Inflammatory macrophage treated with lipopolysaccharide for 1 hour (primary cell): ENCODE data around the gene RAPH1.
"Not testable (repeated sequence)": the region's sequence is repeated elsewhere in the genome, so short reads cannot be mapped to it uniquely, and the experiment has no call there.

ENCODE experiments used
- DNase-seq, 2 donors: peaks; one replicate each; pipeline ENCODE4 v3.0.0-alpha.2; 2020 to 2022

The RAPH1 gene

DNA sequence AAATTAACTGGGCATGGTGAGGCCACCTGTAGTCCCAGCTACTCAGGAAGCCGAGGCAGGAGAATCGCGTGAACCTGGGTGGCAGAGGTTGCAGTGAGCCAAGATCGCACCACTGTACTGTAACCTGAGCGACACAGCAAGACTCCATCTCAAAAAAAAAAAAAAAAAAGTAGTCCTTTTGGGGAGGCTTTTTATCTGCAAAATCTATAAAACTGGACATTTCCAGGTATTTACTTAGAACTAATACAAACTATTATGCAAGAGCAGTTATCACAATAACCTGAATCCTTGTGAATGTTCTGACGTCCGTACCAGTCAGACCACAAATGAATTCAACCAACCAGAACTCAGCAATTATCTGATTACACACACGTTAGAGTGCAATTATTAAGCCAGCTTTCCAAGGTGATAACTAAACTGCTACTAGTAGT, 8.8 kb upstream of the RAPH1 start:
- DNase-seq = no peak

DNA sequence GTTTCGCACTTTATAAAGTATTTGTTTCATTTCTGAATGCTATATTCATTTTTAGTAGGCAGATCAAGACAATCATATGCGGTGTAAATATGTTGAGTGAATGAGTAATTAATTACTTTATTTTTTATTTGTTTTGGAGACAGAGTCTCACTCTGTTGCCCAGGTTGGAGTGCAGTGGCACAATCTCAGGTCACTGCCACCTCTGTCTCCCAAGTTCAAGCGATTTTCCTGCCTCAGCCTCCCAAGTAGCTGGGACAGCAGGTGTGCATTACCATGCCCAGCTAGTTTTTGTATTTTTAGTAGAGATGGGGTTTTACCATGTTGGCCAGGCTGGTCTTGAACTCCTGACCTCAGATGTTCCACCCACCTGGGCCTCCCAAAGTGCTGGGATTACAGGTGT, 5.5 kb upstream of the RAPH1 start:
- not testable (repeated sequence) for DNase-seq

DNA sequence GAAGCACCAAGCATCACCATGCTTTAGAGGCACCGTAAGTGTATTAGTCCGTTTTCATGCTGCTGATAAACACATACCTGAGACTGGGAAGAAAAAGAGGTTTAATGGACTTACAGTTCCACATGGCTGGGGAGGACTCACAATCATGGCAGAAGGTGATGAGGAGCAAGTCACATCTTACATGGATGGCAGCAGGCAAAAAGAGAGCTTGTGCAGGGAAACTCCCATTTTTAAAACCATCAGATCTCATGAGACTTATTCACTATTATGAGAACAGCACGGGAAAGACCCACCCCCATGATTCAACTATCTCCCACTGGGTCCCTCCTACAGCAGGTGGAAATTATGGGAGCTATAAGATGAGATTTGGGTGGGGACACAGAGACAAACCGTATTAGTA, 3.1 kb upstream of the RAPH1 start:
- not testable (repeated sequence) for DNase-seq

GRCh38 chr2:203536586-203536951, 1.5 kb upstream of the RAPH1 start:
- not testable (repeated sequence) for DNase-seq

DNA sequence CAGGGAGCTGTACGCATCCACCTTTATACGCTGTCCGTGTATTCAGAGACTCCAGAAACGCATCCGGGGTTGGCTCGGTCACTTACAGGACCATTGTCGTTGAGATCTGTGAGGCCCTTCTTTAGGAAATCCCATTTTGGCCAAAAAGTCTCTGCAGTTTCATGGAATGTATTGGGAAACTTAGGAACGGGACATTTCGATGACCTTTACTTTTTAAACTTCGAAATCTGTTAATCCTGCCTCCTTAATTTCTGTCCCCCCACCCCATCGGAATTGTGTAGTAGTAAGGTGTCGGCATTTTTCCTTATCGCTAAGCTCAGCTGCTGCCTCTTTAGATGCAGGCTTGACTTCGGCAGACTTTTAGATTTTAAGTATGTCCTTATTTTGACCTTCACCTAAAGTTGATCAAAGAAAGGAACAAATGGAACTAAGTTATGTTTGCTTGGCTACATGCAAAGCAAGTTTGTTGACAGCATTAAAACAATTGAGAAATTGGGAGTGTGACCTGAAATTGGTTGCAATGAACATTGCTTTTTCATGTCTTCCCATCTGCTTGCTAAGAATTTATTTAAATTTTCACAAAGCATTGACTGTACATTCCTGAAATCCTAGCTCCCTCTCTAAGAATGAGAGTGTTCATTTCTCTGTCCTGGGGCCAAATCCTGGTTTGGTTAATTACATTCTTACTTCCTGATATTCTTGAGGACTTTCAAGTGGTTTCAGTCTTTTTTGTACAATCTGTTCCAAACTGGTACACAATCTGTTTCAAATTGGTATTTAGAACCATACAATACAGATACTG, 884 bp upstream of the RAPH1 start:
- no peak for DNase-seq

DNA sequence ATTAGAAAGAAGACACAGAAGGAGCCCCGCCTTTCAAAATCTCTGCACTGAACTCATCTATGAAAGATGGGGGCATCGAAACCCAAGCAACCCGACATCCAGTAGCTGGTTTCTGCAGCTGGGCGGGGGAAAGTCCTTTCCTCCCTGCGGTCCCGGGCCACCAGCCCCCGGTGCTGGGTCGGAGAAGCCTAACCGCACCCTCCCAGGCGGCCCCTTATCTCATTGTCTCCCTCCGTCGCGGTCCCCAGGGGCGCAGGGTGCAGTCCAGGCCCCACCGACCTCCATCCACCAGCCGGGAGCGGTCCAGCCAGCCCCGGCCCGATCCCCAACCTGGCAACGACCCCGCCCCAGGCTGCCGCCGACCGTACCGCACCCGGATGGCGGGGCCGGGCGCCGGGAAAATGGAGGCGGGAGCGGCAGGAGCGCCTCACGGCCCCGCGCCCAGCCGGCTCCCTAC, 452 bp downstream of the RAPH1 start:
- DNase-seq = no peak

DNA sequence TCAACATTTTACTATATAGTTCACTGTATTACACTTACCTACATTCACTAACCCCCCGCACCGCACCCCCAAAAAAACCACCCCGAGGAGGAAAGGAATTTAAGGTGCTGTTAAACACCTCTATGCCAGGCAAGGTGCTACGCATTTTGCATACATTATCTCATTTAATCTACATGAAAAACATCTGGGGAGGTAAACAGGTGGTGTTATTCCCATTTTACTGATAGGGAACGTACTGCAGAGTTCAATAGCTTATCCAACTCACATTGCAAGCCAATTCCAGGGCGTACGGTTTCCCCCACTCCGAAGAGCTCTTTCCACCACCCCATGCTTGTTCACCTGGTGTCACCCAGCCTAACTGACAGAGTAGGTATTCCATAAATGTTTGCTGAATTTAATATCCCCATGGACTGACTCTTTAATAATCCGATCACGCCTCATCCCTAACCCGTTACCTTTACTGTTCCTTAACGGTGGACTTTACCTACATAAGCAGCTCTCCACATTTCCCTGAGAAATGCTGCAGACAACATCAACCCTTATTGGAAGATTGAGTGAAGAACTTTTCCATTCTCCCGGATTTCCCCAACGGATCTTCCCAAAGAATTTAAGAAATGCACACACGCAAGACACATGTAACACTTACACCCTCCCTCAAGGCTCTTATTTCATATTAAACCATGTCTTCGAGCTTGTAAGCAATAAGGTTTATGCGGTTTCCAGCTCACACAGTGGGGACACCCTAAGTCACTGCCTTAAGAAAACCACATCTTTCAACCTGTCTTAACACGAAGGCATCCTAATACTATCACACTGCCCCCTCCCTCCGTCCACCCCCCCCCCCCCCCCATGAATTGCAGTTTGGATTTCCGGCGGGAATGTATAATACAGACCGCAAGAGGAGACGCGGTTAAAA, 1.2 kb downstream of the RAPH1 start:
- peak in 1 of 2 donors; percentile 14 for DNase-seq

GRCh38 chr2:203532957-203533658, 2.0 kb downstream of the RAPH1 start:
- DNase-seq = peak; percentile 46 to 48

GRCh38 chr2:203527719-203528118, 7.4 kb downstream of the RAPH1 start:
- DNase-seq = no peak

GRCh38 chr2:203513268-203513667, 21.8 kb downstream of the RAPH1 start:
- DNase-seq = not testable (repeated sequence)

DNA sequence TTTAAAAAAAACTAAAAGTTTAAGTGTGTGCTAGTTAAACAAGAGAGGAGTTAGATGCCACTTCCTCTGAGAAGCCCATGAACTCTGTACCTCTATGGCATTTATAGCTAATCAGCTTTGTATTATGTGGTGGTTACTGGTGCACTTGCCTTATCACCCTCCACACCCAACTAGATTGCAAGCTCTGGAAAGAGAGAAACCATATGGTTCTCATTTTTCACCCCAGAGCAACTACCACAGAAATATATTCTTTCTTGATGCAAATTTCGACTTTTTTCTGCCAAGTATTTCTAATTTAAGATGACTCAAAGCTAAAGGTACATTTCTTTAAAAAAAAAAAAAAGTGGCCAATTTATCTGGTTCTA, 24.2 kb downstream of the RAPH1 start:
- no peak for DNase-seq

DNA sequence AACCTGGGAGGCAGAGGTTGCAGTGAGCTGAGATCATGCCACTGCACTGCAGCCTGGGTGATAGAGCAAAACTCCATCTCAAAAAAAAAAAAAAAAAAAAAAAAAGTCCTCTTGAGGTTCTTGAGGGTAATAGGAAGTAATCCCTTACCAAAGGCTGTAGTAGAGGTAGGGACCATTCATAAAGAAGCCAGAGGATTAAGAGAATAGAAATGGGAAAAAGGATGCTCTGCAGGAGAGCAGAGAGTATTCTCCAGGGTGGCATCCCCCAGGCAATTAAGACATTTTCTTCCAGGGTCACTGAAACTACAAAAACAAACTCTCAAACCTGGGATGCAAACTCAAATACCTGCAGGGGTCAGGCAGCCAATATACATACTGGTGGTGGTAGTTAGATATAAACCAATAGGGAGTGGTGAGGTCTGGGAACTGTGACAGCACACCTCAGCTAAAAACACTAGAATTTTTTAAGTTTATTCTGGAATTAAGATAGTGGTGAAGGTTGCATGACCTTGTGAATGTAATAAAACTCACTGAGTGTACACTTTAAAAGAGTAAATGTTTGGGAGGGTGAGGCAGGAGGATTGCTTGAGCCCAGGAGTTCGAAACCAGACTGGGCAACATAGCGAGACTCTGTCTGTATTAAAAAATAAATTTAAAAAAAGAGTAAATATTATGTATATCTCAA, 24.7 kb downstream of the RAPH1 start:
- DNase-seq = no peak

DNA sequence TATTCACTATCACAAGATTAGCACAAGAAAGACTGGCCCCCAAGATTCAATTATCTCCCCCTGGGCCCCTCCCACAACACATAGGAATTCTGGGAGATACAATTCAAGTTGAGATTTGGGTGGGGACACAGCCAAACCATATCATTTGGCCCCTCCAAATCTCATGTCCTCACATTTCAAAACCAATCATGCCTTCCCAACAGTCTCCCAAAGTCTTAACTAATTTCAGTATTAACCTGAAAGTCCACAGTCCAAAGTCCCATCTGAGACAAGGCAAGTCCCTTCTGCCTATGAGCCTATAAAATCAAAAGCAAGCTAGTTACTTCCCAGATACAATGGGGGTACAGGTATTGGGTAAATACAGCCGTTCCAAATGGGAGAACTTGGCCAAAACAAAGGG, 31.6 kb downstream of the RAPH1 start:
- not testable (repeated sequence) for DNase-seq

DNA sequence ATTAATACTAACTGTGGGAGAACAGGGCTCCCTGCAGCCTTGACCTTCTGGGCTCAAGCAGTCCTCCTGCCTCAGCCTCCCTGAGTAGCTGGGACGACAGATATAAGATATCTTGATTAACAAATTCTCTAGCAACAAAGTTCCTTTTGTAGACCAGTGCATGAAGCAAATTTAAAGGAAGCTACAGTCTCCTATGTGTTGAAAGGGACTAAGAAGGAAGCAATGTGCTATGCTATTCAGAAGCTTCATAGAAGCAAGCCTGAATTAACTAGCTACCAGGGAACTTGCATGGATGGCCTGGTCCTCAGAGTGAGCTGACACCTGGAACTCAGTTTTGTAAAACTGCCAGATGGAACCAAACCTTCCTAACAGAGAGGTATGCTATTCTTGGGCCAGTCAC, 33.2 kb downstream of the RAPH1 start:
- DNase-seq = peak in 1 of 2 donors; percentile 17

GRCh38 chr2:203500951-203501350, 34.1 kb downstream of the RAPH1 start:
- DNase-seq = peak; percentile 54 to 57

DNA sequence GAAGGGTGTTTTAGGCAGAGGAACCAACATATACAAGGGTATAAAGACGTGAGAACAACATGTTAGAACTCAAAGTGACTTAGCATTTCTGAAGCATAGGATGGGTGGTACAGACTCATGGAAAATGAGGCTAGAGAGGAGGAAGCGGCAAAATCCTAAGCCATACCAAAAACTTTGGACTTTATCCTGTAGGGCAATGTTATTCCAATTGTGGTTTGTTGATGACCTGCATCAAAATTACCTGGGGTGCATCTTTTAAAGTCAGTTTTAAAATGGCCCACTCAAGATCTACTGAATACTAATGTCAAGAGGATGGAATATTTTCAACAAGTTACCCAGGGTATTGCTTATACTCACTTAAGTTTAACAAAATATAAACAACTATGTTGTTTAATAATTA, 34.8 kb downstream of the RAPH1 start:
- no peak for DNase-seq

GRCh38 chr2:203498161-203498560, 36.9 kb downstream of the RAPH1 start:
- peak; percentile 81 to 86 for DNase-seq

DNA sequence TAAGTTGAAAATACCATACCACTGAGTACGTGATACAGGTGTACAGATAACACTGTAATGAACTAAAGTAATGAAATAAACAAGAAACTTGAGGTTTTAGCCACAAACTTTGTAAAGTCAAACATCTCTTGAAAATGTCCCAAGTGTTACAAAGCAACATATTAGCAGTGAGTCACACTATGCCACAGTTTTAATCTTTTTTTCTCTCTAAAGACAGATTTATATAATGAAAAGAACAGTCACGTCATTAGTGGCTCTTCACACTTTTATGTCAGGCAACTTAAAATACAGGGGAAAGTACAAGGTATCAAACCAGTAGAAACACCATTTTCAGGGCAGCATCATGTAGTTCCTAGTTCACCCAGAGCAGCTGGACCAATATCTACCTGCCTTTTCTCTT, 42.1 kb downstream of the RAPH1 start:
- DNase-seq = no peak

DNA sequence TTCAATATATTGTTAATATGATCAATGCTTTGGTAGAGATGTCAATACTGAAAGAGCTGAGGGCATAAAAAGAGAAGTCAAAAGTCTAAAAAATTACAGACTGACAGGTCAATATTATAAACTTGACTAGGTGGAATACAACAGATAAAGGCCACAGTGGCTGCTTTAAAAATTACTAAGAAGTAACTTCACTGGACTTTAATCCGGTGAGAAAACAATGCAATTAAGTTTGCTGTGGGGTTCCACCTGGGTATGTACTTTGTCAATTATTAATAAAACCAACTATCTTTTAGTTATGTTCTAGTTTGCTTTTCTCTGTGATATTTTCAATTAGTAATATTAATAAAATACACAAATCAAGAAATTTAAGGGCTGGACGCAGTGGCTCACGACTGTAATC, 44.7 kb downstream of the RAPH1 start:
- DNase-seq = no peak

GRCh38 chr2:203489531-203489930, 45.6 kb downstream of the RAPH1 start:
- no peak for DNase-seq

GRCh38 chr2:203484266-203485112, 50.6 kb downstream of the RAPH1 start:
- DNase-seq = peak; percentile 8 to 39

DNA sequence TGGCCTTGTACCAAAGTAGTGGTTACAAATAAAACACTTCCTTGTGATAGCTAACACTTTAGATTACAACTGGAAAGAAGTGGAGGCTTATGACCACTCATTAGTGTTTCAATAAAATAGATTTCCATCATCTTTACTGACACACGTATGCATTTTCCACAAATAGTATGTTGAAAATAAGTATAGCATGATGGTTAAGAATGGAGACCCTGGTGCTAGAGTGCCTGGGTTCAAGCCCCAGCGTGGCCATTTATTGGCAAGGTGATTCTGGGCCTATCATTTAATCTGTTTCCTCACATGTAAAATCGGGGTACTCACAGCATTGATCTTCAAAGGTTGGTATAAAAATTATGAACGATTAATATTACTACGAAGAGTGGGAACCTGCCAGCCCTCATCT, 54.5 kb downstream of the RAPH1 start:
- no peak for DNase-seq
